DMS 273 treated with DMSO at 0.1 percent for 48 hours (cell line): Measurements from ENCODE around the gene ZNF787.
"Not testable (repeated sequence)": the region's sequence is repeated elsewhere in the genome, so short reads cannot be mapped to it uniquely, and the experiment has no call there.

Experiments used
- DNase-seq: peaks from one replicate; lab custom pipeline; 2025; lab: John Stamatoyannopoulos, UW

The ZNF787 gene

DNA sequence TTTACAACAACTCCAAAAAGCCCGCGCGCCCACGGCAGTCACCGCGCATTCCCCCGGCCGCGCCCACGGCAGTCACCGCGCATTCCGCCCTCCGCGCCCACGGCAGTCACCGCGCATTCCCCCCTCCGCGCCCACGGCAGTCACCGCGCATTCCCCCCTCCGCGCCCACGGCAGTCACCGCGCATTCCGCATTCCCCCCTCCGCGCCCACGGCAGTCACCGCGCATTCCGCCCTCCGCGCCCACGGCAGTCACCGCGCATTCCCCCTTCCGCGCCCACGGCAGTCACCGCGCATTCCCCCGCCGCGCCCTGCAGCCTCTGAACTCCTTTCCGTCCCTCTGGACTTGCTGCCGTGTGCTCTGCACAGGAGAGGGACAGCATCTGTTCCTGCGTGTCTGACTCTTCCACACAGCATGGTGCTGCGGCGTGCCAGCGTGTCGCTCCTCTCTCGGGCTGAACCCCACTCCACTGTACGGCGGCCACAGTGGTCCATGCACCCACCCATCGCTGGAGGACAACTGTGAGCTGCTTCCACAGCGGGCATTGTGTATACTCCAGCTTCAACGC, 15.2 kb downstream of the ZNF787 start:
- not testable (repeated sequence) for DNase-seq

DNA sequence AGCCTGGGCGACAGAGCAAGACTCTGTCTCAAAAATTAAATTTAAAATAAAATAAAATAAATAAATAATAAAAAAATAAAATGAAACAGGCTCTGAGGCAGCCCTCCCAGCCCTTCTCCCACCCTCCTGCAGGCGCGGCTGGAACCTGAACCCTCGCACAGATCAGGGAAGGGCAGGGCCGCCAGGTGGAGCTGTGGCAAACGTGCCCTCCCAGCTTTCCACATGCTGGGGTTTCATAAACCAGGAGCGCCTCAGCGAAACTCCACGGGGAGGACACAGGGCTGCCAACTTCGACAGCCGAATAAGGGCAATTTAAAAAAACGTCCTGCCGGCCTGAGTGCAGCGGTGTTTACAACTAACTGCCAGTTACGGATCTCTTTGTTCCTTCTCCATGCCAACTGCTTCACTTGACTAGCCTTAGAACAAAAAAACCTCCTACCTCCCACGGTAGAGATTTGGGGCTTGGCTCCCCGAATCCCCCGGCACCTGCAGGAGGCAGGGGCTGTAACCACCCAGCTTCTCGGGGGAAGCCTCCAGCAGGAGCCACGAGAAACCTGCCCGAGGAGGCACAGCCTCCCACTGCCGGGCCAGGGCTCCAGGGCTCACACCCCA, 15.9 kb downstream of the ZNF787 start:
- DNase-seq, result peak; percentile 87

DNA sequence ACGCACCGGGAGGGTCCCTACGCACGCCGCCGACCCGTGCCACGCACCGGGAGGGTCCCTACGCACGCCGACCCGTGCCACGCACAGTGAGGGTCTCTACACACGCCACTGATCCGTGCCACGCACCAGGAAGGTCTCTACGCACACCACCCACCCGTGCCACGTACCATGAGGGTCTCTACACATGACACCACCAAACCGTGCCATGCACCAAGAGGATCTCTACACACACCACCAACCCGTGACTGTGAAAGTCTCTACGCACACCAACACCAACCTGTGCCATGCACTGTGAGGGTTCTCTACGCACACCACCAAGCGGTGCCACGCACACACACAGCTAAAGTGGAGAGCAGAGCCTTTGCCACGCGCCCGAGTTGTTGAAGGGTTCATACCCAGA, 16.7 kb downstream of the ZNF787 start:
- DNase-seq, result no peak

DNA sequence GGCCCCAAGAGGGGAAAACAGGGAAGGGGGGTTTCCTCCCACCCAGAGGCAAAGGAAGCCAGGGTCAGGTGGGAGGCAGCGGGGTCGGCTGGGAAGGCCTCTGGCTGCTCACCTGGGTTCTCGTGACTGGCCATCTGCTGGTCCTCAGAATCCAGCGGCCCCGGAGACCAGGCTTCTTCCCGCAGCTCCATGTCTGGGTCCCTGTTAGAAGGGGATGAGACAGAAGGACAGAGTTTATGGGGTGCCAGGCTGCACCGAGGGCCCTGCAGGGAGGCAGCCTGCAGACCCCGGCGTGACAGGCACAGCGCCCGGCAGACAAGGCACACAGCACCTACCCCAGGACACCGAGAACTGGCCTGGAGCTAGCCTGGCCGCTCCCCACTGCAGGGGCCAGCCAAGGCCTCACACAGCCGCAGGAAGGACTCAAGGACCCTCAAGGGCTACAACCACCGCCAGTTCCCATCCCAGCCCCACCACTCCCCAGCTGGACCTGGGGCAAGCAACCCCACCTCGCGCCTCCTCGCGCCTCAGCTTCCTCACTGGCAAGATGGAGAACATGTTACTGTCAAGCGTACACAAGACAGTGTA, 18.0 kb downstream of the ZNF787 start:
- DNase-seq, result no peak

DNA sequence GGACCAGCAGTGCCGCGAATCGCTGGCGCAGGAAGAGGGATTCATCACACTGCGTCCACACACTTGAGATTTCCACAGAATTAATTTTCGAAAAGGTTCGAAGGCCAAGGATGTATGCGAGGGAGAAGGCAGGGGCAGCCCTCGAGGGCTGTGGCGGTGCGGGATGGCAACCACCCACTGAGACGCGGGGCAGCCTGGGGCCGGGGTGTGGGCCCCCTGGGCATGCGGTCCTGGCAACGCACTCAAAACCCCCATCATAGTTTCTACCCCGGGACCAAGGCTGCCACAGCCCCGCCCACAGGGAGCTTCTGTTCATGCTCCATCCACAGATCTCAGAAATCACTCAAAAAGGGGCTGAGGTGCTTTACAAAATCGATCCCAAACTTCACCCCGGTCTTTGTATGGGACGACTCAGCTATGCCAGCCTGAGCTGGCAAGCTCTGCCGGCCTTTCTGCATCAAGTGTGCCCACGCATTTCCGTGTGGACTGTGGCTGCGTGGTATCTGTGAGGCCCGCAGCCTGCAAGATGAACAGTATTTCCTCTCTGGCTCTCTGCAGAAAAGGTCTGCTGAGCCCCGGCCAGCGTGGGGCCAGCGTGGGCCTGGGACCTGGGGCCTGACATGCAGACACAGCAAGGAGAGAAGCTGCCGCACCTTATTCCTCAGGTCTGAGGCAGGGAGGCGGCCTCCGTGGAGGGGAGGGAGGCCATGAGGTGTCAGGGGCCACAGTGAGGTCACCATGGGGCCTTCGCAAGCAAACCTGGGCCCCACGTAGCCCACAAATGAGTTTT, 19.2 kb downstream of the ZNF787 start:
- no peak for DNase-seq

DNA sequence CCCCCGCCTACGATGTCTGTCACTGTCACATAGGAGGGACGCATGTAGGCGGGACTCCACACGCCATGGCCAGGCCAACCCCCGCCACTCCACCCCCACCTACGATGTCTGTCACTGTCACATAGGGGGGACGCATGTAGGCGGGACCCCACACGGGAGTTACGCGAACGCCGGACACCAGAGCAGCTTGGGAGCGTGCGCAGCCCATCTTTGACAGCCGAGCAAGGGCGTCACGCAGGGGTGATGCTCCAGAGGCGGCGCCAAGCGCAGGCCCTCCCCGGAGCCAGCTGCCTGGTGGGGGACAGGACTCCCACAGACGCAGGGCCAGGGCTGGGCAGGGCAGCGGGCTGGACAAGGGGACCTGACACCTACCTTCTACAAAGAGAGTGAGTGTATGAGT, 20.0 kb downstream of the ZNF787 start:
- DNase-seq, result no peak

DNA sequence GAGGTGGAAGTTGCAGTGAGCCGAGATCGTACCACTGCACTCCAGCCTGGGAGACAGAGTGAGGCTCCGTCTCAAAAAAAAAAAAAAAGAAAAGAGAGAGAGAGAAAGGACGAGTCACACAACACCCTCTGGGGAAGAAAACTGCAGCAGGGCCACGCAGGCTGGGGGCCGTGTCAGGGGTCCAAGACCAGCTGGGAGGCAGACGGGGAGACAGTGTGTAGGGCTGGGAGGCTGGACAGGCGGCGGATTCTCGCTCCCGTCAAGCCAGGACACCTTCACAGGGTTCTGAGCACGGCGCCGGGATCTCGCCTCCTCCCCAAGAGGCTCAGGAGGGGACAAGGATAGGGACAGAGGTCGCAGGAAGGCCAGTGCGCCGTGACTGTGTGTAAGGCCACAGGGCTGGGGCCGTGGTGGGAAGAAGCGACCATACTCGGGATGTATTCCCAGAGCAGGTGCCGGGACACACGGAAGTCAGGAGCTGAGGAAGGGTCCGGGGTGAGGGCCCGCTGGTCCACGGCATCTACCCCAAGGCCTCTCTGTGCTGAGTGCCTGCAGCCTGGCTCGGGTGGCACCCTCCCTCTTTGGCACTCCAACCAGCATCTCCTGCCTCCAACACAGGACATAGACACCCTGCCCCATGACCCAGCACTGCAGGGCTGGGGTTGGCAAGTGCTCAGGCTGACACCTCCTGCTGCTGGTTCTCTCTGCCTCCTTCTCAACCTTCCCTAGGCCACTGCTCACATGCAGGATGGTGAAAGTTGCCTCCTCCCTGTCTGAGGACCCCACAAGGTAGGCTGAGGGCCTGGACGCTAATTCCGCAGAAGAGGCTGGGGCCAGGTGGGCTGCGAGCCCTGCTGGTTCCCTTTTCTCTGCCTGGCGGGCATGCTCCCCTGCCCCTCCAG, 21.2 kb downstream of the ZNF787 start:
- no peak for DNase-seq

DNA sequence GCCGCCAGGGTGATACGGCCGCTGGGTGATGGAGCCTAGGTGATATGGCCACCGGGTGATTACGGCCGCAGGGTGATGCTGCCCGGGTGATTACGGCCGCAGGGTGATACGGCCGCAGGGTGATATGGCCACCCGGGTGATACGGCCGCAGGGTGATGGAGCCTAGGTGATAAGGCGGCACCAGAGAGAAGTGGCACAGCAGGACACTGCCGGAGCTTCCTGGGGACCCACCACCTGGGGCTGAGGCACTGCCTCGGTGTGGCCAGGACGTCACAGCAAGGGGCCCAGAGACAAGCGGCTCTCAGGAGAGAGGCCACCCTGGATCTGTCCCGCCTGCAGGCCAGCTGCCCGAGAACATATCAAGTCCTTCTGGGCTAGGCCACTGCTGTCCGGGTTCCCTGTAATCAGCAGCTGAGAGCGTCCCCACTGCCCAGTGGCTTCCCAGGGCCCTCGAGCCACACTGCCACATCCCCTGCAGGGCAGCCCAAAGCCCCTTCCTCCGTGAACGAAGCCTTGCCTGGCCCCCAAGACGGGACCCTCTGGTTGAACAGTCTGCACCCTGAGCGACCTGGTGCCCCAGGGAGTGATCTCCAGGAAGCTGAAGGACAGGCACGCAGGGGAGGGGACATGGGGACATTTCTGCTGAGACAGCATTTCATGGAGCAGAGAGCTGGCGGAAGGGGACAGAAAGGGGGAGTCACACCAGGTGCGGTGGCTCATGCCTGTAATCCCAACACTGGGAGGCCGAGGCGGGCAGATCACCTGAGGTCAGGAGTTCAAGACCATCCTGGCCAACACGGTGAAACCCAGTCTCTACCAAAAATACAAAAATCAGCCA, 22.1 kb downstream of the ZNF787 start:
- no peak for DNase-seq

DNA sequence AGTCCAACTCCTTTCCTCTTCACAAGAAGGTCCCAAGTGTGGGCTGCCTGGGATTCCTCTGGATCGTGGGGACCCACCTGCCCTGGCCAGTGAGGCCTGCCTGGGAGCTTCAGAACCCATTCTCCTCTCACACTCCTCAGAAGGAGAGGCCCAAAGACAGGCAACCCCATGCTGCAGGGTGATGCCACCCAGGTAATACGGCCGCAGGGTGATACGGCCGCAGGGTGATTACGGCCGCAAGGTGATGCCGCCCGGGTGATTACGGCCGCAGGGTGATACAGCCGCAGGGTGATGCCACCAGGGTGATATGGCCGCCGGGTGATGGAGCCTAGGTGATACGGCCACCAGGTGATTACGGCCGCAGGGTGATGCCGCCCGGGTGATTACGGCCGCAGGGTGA, 22.9 kb downstream of the ZNF787 start:
- DNase-seq, result not testable (repeated sequence)

DNA sequence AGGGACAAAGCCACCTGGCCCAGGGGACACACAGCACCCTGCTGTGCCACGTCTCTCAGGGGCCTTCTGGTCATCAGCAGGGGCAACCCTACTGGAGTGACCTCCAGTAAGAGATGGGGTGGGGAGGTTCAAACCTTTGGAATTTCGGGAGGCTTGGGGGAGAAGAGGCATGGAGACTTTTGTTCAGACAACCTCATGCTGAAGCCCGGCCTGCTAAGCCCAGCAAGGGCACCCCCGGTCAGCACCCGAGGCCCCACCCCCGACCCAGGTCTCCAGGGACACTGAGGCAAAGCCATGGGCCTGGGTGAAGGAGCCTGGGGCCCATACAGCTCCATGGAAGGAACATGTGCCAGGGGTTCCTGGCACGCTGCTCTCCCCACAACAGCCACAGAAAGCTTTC, 23.3 kb downstream of the ZNF787 start:
- DNase-seq, result no peak

DNA sequence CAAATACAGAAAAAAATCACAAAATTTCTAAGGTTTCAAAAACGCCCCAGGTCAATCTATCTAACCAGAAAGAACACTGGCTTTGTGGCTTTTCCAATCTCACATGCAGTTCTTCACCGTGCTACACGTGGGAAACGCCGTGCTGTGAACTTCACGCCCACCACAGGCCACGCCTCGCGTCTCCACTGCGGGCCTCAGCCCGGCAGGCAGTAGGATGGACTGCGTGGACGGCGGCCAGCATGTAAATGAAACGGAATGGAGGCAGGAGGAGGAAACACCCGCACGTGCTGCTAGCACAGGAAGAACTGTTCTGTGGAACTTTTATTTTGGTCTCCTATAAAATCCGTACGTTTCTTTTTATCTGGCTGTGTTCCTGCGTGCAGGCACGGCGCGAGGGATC, 23.8 kb downstream of the ZNF787 start:
- no peak for DNase-seq

DNA sequence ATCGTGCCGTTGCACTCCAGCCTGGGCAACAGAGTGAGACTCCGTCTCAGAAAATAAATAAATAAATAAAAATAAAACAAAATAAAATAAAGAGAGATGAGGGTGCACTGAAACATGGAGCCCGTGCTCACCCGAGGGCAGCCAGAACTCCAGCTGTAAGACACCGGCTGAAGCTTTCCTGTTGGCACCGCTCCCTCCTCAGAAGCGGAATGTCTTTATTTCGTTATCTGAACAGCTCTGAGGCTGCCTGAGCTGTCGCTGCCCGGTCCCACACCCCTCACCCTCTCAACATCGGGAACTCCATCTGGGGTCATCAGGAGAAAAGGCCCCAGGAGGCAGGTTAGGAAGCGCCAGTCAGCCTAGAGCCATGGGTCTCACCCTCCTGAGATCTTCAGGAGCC, 24.4 kb downstream of the ZNF787 start:
- DNase-seq, result no peak

DNA sequence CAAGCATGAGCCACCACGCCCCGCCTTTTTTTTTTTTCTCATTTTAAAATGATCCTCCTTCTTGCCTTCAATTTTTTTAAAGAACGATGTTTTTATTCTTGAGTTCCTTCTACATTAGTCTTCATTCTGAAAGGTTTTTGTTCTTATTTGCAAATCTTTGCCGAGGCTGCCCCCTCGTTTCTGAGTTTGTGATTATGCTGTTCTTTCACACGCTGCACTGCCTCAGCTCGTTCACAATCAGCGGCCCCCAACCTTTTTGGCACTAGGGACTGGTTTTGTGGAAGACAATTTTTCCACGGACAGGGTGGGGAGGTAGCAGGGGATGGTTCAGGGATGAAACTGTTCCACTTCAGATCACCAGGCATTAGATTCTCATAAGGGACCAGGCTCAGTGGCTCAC, 26.6 kb downstream of the ZNF787 start:
- no peak for DNase-seq

DNA sequence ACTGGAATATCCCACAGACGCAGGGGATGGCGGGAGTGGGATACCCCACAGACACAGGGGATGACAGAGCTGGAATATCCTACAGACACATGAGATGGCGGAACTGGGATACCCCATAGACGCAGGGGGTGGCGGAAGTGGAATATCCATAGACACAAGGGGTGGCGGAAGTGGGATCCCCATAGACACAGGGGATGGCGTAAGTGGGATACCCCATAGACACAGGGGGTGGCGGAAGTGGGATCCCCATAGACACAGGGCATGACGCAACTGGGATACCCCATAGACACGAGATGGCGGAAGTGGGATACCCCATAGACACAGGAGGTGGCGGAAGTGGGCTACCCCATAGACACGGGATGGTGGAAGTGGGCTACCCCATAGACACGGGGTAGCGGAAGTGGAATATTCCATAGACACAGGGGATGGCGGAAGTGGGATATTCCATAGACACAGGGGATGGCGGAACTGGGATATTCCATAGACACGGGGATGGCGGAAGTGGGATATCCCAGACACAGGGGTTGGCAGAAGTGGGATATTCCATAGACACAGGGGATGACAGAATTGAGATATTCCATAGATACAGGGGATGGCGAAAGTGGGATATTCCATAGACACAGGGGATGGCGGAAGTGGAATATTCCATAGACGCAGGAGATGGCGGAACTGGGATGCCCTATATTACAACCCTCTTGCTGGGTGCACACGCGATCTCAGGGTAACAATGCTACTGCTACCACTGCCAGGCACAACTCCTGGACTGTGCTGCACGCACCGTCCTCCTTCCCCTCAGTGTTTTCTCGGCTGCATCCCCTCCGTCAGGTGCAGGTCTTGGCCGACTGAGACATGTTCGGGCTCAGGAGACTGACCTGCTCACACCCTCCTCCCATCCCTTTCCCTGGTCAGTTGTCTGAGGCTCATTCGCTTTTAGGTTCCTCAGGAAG, 28.1 kb downstream of the ZNF787 start:
- no peak for DNase-seq

DNA sequence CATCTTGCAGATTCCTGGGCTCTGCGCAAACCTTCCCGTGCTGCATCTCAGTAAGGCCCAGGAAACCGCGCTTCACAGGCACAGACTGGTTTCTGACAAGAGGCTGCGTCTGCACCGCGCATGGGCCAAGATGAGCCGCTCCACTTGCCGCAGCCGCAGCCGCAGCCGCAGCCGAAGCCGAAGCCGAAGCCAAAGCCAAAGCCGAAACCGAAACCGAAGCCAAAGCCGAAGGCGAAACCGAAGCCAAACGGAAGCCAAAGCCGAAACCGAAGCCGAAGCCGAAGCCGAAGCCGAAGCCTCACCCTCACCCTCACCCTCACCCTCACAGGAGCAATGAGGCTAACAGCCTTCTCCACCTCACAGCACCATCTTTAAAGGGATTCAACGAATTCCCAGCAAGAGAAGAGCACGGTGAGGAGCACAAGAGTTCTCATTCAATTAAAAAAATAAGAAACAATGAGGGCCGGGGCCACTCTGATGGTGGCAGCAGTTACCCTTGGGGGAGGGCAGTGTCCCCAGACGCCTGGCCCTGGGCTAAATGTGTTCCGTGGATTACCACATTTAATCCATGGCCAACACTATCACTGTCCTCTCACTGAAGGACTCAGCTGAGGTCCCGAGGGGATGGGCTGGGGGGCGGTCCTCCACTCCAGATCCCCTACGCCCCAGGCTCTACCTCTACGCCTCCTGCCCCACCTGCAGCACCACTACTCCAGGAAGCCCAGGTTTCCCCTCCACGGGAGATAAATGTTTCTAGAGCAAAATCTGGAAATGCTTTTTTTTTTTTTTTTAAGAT, 29.1 kb downstream of the ZNF787 start:
- no peak for DNase-seq

DNA sequence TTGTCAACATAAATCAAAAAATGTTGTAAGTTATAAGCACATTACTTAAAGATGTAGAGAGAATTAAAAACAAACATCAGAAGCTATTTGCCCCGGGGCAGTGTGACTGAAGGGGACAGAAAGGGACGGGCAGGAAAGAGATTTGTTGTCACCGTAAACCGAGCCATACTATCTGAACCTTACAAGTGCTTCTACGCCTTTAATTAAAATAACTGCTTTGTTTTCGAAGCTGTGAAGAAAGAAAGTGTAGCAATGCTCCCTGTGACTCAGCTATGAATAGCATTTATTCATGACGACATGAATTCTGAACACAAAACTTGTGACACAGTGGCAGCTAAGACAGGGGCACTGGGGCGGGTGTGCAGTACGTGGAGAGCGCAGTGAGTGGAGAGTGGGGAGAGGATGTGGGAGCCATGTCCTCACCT, 30.0 kb downstream of the ZNF787 start:
- no peak for DNase-seq

DNA sequence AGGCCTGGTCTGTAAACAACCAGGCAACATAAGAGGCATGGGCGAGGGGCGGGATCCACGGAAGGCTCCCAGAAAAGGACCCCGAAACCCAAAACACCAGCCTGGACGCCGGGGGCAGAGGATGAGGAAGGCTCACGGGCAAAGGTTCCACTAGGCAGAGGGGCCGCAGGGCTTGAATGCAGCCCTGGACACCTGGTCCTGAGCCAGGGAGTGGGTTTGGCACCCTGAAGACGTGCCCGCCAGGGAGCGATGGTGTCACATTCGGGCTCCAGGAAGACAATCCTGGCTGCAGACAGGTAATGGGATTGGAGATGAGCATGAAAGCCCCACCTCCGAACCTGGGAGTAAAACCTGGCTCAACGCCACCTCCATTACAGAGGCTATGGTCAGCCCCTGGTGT, 31.8 kb downstream of the ZNF787 start:
- DNase-seq, result no peak

DNA sequence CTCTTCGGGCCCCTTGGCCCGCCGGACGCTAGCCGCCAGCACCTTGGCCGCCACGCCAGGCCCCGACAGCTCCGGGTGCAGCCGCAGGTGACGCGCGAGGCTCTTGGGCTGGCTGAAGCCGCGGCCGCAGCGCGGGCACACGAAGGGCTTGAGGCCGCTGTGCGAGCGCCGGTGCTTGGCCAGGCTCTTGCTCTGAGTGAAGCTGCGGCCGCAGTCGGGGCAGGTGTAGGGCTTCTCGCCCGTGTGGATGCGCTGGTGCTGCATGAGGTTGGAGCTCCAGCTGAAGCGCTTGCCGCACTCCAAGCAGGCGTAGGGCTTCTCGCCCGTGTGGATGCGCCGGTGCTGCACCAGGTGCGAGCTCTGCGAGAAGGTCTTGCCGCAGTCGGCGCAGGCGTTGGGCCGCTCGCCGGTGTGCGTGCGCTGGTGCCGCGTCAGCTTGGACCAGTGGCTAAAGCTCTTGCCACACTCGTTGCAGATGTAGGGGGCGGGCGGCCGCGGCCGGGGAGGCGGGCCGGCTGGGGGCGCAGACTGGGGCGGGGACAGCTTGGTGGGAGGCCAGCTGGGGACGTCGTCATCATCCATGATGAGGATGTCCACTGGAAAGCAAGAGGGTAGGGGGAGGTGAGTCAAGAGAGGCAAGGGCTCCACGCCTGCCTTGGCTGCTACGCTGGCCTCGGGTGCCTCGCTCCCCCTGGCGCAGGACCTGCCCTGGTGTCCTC, 32.4 kb downstream of the ZNF787 start:
- DNase-seq, result no peak
